GM21528 (cell line): Measurements from ENCODE around the gene MRPL58.
"Not testable (repeated sequence)": the region's sequence is repeated elsewhere in the genome, so short reads cannot be mapped to it uniquely, and the experiment has no call there.

Experiments
- ATAC-seq: cut with Tn5 transposase; IDR thresholded peaks from one replicate; pipeline ENCODE4 v1.9.1; 2021; ENCODE audit warnings: mild to moderate bottlenecking, moderate library complexity; ENCODE audit not compliant: unreplicated experiment, low FRiP score

Gene MRPL58

GRCh38 chr17:75044716-75045115 is 32.2 kb downstream of the MRPL58 start:
- no peak for ATAC-seq

GRCh38 chr17:75045946-75046406 is 33.5 kb downstream of the MRPL58 start:
- not testable (repeated sequence) for ATAC-seq

GRCh38 chr17:75046407-75047289 is 34.2 kb downstream of the MRPL58 start, which contains the start of the genes ATP5PD and KCTD2:
Gene ATP5PD (minus strand): TSS chr17:75046969. CDS start chr17:75042650, 4,319 bp downstream.
Gene KCTD2 (plus strand): TSS chr17:75047225. CDS start chr17:75047251, 26 bp downstream.
- peak; percentile 93 for ATAC-seq

GRCh38 chr17:75047398-75048098 is 35.1 kb downstream of the MRPL58 start:
- ATAC-seq = peak; percentile 22

- no peak for ATAC-seq
Observed at GRCh38 chr17:75048249-75048878, 35.9 kb downstream of the MRPL58 start.

GRCh38 chr17:75049057-75049456 is 36.6 kb downstream of the MRPL58 start:
- no peak for ATAC-seq

DNA sequence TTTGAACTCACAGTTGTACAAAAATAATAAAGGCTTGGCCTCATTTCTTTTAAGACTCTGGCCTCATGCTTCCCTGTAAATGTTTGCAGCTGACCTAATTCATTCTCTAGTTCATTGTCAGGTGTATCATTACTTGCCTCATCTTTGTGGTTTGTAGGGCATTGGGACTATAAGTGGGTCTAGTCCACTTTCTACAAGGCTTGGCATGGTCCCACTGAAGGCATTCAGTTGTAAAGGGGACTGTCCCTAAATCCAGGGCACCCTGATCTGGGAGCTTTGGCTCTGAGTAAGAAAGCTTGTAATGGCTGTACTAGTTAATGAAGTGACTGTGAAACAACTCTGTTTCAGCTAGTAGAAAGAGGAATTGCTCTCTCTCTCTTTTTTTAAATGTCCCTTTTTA is 37.2 kb downstream of the MRPL58 start:
- ATAC-seq = no peak

GRCh38 chr17:75051941-75052340 is 39.5 kb downstream of the MRPL58 start:
- no peak for ATAC-seq

DNA sequence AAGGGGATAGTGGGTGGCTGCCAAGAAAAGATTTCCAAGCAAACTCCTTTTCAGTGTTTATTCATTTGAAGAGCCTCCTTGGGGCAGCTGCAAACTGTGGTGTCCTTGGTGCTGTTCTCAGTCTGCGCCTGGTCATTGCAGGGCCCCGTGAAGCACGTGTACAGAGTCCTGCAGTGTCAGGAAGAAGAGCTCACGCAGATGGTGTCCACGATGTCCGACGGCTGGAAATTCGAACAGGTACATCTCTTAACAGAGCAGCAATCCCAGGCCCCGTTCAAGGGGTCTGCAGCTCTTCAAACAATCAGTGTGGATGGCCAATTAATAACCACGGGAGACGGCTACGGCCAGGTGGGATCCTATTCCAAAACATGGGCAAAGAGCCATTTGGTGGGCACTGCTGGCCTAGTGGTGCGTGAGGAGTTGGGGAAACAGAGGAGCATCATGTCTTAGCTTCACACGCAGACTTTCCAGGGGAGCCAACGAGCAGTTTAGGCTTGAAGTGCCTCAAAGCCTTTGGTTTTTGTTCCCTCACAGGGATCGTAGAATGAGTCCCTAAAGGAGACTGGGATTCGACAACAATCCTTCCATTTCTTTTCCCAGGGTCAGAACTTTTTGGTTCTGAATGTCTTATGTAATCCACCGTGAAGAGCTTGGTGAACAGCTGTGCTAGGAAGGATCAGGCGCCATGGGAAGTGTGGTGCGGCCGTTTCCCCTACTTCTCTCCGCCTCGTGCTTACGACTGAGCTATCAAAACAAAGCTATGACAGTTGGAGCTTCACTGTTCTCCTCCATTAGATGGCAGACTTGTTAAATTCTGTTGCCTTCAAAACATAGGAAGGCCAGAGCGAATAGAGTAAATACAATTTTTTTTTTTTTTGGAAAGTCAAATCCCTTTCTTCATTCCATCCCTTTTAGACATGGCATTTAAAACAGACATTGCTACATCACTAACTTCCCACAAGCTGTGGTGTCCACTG is 47.2 kb downstream of the MRPL58 start:
- ATAC-seq = no peak

DNA sequence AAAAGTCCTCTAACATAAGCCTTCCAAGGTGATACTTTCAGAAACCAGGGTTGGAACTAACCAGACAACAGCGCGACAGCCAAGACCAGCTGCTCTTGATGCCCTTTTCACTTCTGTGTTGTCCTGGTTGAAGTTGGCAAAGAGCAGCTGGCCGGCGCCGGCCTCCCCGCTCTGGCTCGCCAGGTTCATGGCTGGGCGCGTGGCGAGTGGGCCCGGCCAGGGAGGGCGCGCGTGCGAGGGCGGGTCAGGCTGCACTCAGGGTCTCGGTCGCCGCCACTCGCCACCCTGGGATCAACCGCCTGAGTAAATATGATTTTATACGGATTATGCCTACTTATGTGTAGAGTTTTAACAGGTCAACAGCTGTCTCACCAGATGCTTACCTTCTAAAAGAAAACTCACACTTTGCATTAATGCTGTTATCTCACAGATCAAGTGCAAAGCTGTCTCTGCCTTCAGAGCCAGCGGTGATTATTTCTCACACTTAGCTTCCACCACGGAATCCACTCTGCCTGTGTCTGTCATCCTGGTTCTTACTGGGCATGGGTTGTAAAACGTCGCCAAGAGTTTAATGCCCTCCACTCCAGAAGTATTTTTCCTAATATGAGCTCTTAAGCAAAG is 48.1 kb downstream of the MRPL58 start:
- ATAC-seq = no peak

DNA sequence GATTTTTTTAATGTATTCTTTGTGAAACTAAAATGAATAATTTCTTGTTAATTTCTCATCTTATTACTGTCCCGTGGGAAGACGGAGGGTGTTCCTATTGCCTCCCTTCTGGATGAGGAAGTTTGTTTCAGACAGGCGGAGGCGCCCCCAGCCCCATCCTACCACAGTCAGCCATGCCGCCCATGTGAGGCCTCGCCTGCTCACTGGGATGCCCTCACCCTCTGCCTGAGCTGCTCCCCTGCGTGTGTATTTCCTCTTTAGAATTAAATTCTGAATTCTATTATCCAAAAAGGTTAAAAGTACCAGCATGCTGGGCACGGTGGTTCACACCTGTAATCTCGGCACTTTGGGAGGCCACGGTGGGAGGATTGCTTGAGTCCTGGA is 48.6 kb downstream of the MRPL58 start:
- ATAC-seq = no peak

DNA sequence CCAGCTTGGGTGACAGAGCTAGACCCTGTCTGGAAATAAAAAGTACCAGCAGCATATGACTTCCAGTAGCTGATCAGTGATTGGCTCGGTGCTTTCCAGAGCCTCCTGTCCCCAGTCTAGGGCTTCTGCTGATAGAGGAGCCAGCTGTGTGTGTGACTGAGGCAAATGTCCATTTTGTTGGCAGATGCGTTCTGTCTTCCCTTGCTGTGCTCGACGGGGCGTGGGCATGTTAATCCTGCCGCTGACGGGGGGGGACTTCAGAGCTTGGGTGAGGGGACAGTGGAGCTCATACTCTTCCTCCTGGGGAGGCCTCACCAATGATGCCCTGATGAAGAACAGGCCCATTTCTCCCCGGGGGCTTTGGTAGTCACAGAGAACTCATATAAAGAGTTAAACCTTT is 49.1 kb downstream of the MRPL58 start:
- no peak for ATAC-seq

GRCh38 chr17:75063201-75063600 is 50.7 kb downstream of the MRPL58 start:
- ATAC-seq = no peak

DNA sequence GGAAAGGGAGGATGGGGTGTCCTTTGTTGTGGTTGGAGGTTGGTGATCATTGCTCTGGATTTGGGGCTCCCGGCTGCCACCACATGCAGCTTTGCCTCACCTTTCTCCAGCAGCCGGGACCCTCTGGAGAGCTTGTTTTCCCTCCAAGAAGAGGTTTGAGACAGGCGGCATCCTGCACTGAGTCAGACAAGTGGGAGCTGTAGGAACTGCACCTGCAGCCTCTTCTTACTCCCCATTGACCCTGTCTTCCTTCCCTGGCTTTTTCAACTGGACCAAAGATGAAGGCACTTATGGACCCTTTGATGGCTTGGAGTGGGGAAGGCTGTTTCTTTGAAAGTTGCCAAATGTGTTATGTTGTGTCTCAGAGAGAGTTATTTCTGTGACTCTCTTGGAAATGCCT is 51.2 kb downstream of the MRPL58 start:
- no peak for ATAC-seq

GRCh38 chr17:75064040-75064439 is 51.6 kb downstream of the MRPL58 start:
- ATAC-seq = no peak

DNA sequence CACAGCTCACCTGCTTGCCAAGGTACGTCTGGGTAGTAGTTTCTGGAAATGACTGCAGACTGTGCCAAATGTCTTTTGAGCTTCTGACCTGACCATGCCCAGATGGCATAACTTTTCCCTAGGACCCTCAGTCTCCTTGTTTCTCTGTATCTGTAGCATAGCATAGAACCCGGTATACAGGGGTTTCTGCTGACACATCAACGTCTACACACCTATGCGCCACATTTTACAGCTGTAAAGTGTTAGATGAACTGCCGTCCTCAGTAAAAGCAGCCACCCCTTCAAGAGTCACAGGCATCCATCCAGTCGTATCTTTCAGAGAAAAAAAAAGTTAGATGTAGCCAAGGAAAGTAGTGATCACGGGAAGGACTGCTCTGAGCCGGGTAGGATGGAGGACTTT is 52.0 kb downstream of the MRPL58 start:
- no peak for ATAC-seq

GRCh38 chr17:75064867-75065561 is 52.5 kb downstream of the MRPL58 start:
- no peak for ATAC-seq

- ATAC-seq = no peak
Observed at GRCh38 chr17:75065562-75066151, 53.2 kb downstream of the MRPL58 start.
